K562 (cell line): Measurements from ENCODE around the gene PRR35. TPM values are rescaled to one million over a fixed set of nuclear protein-coding genes. Genes with fewer than 3 reads are reported as not detected.
A peak's percentile ranks its signal among the peaks of the same experiment; 100 is the strongest.

Experiments used
- ARID2 ChIP-seq: fragments of 450-650 bp; IDR thresholded peaks from 2 replicates; pipeline ENCODE4 v1.6.1; 2017; ENCODE audit warnings: antibody characterized with exemption, mild to moderate bottlenecking
- ARID3B ChIP-seq: fragments of 250-450 bp; sonication (Bioruptor Pico); IDR thresholded peaks from 2 replicates; pipeline ENCODE4 v1.4.0; 2020; ENCODE audit warnings: borderline replicate concordance
- BCL6 ChIP-seq: fragments of 250-450 bp; sonication (Bioruptor Pico); IDR thresholded peaks from 2 replicates; pipeline ENCODE4 v1.4.0; 2020
- BCOR ChIP-seq: fragments of 450-650 bp; IDR thresholded peaks from 2 replicates; pipeline ENCODE4 v1.6.1; 2016
- E2F4 ChIP-seq: sonication (generic); formaldehyde crosslinking; IDR thresholded peaks from 2 replicates; pipeline ENCODE4 v1.8.0; 2022; ENCODE audit warnings: mild to moderate bottlenecking, low read depth, missing genetic modification reagents
- ESRRB ChIP-seq: fragments of 250-450 bp; sonication (Bioruptor Pico); IDR thresholded peaks from 2 replicates; pipeline ENCODE4 v1.5.0; 2020; ENCODE audit warnings: mild to moderate bottlenecking, moderate library complexity, borderline replicate concordance
- FOXJ2 ChIP-seq: fragments of 200-800 bp; sonication (Bioruptor generic); IDR thresholded peaks from 2 replicates; pipeline ENCODE4 v1.6.1; 2016; ENCODE audit warnings: missing genetic modification characterization, missing compliant biosample characterization
- FOXM1 ChIP-seq, 2 experiments: fragments of 450-650 bp in 1 of 2; sonication (generic) in 1 of 2; formaldehyde crosslinking in 1 of 2; IDR thresholded peaks; 2 replicates each; pipeline versions ENCODE4 v1.6.1 to v1.9.0; 2017 to 2022; ENCODE audit warnings: low read depth in 2 of 2, mild to moderate bottlenecking in 2 of 2, missing genetic modification reagents in 1 of 2, moderate library complexity in 1 of 2
- GABPB1 ChIP-seq: sonication (generic); formaldehyde crosslinking; IDR thresholded peaks from 2 replicates; pipeline ENCODE4 v1.8.0; 2022; ENCODE audit warnings: mild to moderate bottlenecking, missing genetic modification reagents
- HBP1 ChIP-seq: fragments of 450-650 bp; formaldehyde crosslinking; IDR thresholded peaks from 2 replicates; pipeline ENCODE4 v1.4.0; 2022; ENCODE audit warnings: missing genetic modification characterization
- HMG20A ChIP-seq: fragments of 450-650 bp; formaldehyde crosslinking; conservative IDR thresholded peaks from 2 replicates; pipeline ENCODE4 v1.4.0; 2020; ENCODE audit warnings: mild to moderate bottlenecking, mixed read lengths
- KHSRP ChIP-seq: fragments of 450-650 bp; IDR thresholded peaks from 2 replicates; pipeline ENCODE4 v1.6.1; 2017
- PCBP1 ChIP-seq: fragments of 200-400 bp; formaldehyde crosslinking; IDR thresholded peaks from 2 replicates; pipeline ENCODE4 v1.6.1; 2018; ENCODE audit warnings: mild to moderate bottlenecking, low read depth, low read length; ENCODE audit not compliant: poor library complexity, severe bottlenecking
- PHF8 ChIP-seq: fragments of 200-600 bp; sonication (generic); IDR thresholded peaks from 2 replicates; pipeline ENCODE4 v1.6.1; 2012; ENCODE audit warnings: mixed run types, mild to moderate bottlenecking, inconsistent platforms, low read length, moderate library complexity, borderline replicate concordance
- SAP30 ChIP-seq: fragments of 200-600 bp; sonication (generic); IDR thresholded peaks from 2 replicates; pipeline ENCODE4 v1.6.1; 2012; ENCODE audit warnings: borderline replicate concordance, low read depth, mild to moderate bottlenecking, moderate library complexity, low read length, control low read depth, inconsistent platforms; ENCODE audit not compliant: insufficient read depth, poor library complexity, severe bottlenecking
- SNAPC5 ChIP-seq: fragments of 250-450 bp; sonication (Bioruptor Pico); IDR thresholded peaks from 2 replicates; pipeline ENCODE4 v1.8.0; 2021; ENCODE audit warnings: moderate library complexity, mild to moderate bottlenecking, inconsistent platforms
- ZKSCAN8 ChIP-seq: fragments of 200-800 bp; sonication (Bioruptor generic); IDR thresholded peaks from 2 replicates; pipeline ENCODE4 v1.6.1; 2016; ENCODE audit warnings: missing genetic modification characterization, missing compliant biosample characterization
- ZNF280A ChIP-seq: fragments of 450-650 bp; IDR thresholded peaks from 2 replicates; pipeline ENCODE4 v1.6.1; 2018; ENCODE audit warnings: mild to moderate bottlenecking, low read depth; ENCODE audit not compliant: partially characterized antibody
- ZNF354B ChIP-seq: fragments of 250-450 bp; sonication (Bioruptor Pico); IDR thresholded peaks from 2 replicates; pipeline ENCODE4 v1.4.0; 2020
- polyA plus RNA-seq, 8 experiments: library from polyadenylated mRNA; depleted of rRNA in 4 of 8; stranded (reverse) in 5 of 8; unstranded in 3 of 8; fragments of >200 nt; fragmentation: Nextera tagmentation in 2 of 8; fragmentation: Illumina TruSeq in 1 of 8; extraction: Ambion mirVana in 2 of 8; extraction: Trizol in 1 of 8; gene quantifications; 2 replicates each; pipeline versions ENCODE4 v1.2.1 to v1.2.3, GENCODE V29; 2011 to 2014; ENCODE audit warnings: inconsistent platforms in 1 of 8, missing spikeins in 1 of 8
- total RNA-seq, 7 experiments: library from RNA; depleted of rRNA in 6 of 7; stranded (reverse); fragments of >200 nt in 6 of 7; fragmentation: Illumina TruSeq in 2 of 7; extraction: Trizol in 2 of 7; gene quantifications; 2 replicates each; pipeline versions ENCODE4 v1.2.1 to v1.2.3, GENCODE V29; 2011 to 2021; ENCODE audit warnings: low replicate concordance in 1 of 7

Gene PRR35
- total and polyA plus RNA-seq, 9 of the 15 experiments (the other 6 are each of a cell fraction or from before 2014, with no cell fraction given) = 0.17 to 0.45 (median 0.21) TPM; not detected in 5

- TF ChIP-seq ZNF354B (no peak), ARID3B (CRISPR knock-in tag) (peak; percentile 35; the same call in 1 of the 2 replicates), BCL6 (CRISPR knock-in tag) (peak; percentile 60; the same call in 1 of the 2 replicates), E2F4 (CRISPR knock-in tag) (peak; percentile 73; the same call in 1 of the 2 replicates), ARID2 (no peak), PHF8 (peak; percentile 80; the same call in 1 of the 2 replicates), SNAPC5 (CRISPR knock-in tag) (no peak), ZNF280A (no peak), KHSRP (no peak), ZKSCAN8 (CRISPR knock-in tag) (no peak), FOXJ2 (tag) (no peak), PCBP1 (no peak), SAP30 (peak; percentile 59), BCOR (no peak), HMG20A (no peak), FOXM1 (IDR thresholded peaks at IDR 0.05; ENCODE audit: low read depth) (no peak), FOXM1 (CRISPR knock-in tag; IDR thresholded peaks at IDR 0.05; ENCODE audit: low read depth) (no peak), GABPB1 (CRISPR knock-in tag) (peak; percentile 92), HBP1 (CRISPR knock-in tag) (no peak), ESRRB (CRISPR knock-in tag) (no peak)
Observed at GRCh38 chr16:527015-527903, 32.9 kb upstream of the PRR35 start, which contains the start of gene CAPN15 (continued).
